T-helper 2 cell treated with Interferon-gamma antibody and Interleukin-4, amounts not matched to agents 5 μg/mL and 100 μg/mL, for 36 hours (primary cell): Measurements from ENCODE around the gene AIRE.

ENCODE experiments used
- DNase-seq: peaks from one replicate; pipeline ENCODE4 v3.0.0; 2021; ENCODE audit warnings: low spot score
- H3K27ac Mint-ChIP-seq: one replicate; pipeline ENCODE4 v1.8.0; 2021; ENCODE audit warnings: mild to moderate bottlenecking, mixed read lengths
- H3K27me3 Mint-ChIP-seq: one replicate; pipeline ENCODE4 v1.8.0; 2021; ENCODE audit warnings: low read depth, mixed read lengths
- H3K36me3 Mint-ChIP-seq: one replicate; pipeline ENCODE4 v1.8.0; 2021; ENCODE audit warnings: low read depth, mixed read lengths
- H3K4me1 Mint-ChIP-seq: one replicate; pipeline ENCODE4 v1.8.0; 2021; ENCODE audit warnings: low read depth, mixed read lengths
- H3K4me3 Mint-ChIP-seq: one replicate; pipeline ENCODE4 v1.8.0; 2022; ENCODE audit warnings: mild to moderate bottlenecking, moderate library complexity, mixed read lengths
- H3K9me3 Mint-ChIP-seq: one replicate; pipeline ENCODE4 v1.8.0; 2021; ENCODE audit warnings: mixed read lengths

Gene AIRE

GRCh38 chr21:44324854-44325107 is 39.1 kb downstream of the AIRE start:
- Mint-ChIP-seq H3K4me3 (no peak overlapping the region), H3K27me3 (no peaks in the 10 kb centered on the region), H3K27ac (no peak overlapping the region), H3K9me3 (no peaks in the 10 kb centered on the region), H3K4me1 (no peaks in the 10 kb centered on the region), H3K36me3 (peaks cover 9% of the 10 kb centered on the region)
- no peak for DNase-seq

- Mint-ChIP-seq H3K27me3 (no peaks in the 10 kb centered on the region), H3K4me3 (no peak overlapping the region), H3K4me1 (no peaks in the 10 kb centered on the region), H3K27ac (no peak overlapping the region), H3K36me3 (peaks cover 9% of the 10 kb centered on the region), H3K9me3 (no peaks in the 10 kb centered on the region)
- no peak for DNase-seq
Measured at GRCh38 chr21:44325386-44326271, 40.0 kb downstream of the AIRE start.

DNA sequence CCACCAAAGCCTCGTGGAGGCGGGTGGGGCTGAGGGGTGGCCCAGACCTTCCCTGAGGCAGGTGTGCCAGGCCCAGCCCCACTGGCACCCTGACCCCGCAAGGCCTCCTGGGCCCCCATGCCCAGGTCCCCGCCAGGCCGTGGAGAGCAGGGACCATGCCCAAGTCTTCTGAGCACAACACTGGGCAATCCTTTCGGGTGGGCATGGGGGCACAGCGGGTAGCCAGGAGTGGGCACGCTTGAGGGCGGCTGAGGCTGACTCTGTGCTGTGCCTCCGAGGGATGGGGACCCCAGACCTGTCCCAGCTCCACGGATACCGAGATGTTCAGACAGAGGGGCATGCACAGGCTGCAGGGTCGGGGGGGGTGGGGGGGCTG is 40.6 kb downstream of the AIRE start:
- Mint-ChIP-seq H3K36me3 (peaks cover 9% of the 10 kb centered on the region), H3K4me3 (no peak overlapping the region), H3K27ac (no peak overlapping the region), H3K4me1 (no peaks in the 10 kb centered on the region), H3K9me3 (no peaks in the 10 kb centered on the region), H3K27me3 (no peaks in the 10 kb centered on the region)
- DNase-seq: no peak

DNA sequence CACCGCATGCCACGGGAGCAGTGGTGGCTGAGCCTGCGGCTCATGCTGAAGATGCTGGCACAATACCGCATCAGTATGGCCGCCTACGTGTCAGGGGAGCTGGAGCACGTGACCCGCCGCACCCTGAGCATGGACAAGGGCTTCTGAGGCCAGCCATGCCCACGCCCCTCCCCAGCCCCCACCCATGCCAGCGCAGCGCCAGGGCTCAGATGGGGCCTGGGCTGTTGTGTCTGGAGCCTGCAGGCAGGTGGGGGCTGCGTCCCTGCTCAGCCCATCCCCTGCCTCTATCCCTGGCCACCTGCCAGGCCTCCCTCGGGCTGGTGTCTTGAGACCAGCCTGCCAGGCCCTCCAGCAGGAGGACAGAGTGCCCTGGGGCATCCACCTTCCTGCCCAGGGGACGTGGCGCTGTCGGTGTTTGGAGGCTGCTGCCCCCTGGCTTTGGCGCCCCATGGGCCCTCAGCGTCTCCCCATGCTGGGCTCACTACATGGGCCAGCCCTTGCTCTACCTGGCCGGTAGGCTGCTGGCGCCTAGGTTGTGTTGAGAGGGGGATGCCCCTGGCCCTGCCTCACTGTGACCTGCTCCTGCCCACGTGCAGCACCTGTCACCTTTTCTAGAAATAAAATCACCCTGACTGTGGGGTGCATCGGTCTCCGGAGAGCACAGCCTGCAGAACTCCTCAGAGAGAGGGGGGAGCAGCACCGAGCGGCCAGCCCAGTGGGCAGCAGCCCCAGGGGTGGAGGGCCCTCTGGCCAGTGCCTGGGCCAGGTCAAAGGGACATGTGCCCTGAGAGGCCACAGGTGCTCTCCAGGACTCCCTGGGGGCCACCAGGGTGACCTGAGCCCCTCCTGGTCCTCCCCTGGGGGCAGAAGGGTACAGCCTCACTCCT is 41.3 kb downstream of the AIRE start:
- DNase-seq: no peak
- H3K4me3 Mint-ChIP-seq: no peak overlapping the region
- H3K27ac Mint-ChIP-seq: no peak overlapping the region
- H3K36me3 Mint-ChIP-seq: peaks cover 9% of the 10 kb centered on the region
- no peaks in the 10 kb centered on the region for H3K27me3 Mint-ChIP-seq
- no peaks in the 10 kb centered on the region for H3K9me3 Mint-ChIP-seq
- no peaks in the 10 kb centered on the region for H3K4me1 Mint-ChIP-seq

DNA sequence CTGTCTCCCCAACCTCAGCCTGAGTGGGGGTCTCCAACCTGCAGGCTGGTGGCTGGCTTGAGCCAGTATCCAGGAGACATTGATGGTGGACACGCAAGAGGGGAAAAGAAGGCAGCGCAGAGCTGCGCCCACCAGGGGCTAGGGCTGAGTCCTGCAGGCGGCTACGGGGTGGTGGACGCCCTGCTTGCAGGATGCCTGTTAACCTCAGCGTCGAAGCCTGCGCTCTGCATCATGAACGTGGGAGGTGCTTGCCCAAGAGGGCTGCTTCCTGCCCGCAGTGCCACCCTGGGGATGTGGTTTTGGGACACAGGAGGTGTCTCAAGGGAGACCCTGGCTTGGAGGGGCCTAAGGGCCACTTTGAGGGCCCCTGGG is 41.9 kb downstream of the AIRE start:
- H3K27me3 Mint-ChIP-seq: no peaks in the 10 kb centered on the region
- peaks cover 9% of the 10 kb centered on the region for H3K36me3 Mint-ChIP-seq
- no peaks in the 10 kb centered on the region for H3K9me3 Mint-ChIP-seq
- H3K27ac Mint-ChIP-seq: no peak overlapping the region
- H3K4me1 Mint-ChIP-seq: no peaks in the 10 kb centered on the region
- no peak overlapping the region for H3K4me3 Mint-ChIP-seq
- no peak for DNase-seq

DNA sequence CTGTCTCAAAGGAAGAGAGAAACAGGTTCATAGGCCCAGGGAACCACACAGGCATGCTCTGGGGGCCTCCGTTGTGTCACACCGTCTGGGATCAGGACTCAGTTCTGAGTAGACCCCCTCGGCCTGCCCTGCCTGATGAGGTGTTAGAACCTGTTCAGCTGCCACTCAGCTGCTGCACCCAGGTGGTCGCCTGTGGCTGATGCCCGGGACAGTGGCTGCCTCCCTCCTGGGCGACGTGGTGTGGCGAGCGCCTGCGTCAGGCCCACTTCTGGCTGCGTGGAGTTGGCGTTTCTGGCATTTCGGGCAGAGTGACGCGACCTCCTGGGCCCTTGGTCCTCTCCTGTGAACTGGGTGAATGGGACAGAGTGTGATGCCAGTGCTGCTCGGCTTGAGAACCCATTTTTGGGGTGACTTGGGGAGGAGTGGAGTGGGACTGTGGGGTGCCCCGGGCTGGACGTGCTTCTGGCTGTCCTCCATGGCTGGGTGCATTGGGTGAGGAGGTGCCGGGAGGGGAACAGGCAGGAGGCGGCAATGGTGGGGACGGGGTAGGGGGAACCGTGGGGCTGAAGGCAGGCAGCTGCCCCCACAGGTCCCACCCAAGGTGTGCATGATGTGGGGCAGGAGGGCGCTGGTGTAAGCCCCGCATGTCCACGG is 42.7 kb downstream of the AIRE start:
- Mint-ChIP-seq H3K36me3 (peaks cover 4% of the 10 kb centered on the region), H3K27ac (no peak overlapping the region), H3K4me1 (no peaks in the 10 kb centered on the region), H3K27me3 (no peaks in the 10 kb centered on the region), H3K9me3 (no peaks in the 10 kb centered on the region), H3K4me3 (no peak overlapping the region)
- DNase-seq: no peak

DNA sequence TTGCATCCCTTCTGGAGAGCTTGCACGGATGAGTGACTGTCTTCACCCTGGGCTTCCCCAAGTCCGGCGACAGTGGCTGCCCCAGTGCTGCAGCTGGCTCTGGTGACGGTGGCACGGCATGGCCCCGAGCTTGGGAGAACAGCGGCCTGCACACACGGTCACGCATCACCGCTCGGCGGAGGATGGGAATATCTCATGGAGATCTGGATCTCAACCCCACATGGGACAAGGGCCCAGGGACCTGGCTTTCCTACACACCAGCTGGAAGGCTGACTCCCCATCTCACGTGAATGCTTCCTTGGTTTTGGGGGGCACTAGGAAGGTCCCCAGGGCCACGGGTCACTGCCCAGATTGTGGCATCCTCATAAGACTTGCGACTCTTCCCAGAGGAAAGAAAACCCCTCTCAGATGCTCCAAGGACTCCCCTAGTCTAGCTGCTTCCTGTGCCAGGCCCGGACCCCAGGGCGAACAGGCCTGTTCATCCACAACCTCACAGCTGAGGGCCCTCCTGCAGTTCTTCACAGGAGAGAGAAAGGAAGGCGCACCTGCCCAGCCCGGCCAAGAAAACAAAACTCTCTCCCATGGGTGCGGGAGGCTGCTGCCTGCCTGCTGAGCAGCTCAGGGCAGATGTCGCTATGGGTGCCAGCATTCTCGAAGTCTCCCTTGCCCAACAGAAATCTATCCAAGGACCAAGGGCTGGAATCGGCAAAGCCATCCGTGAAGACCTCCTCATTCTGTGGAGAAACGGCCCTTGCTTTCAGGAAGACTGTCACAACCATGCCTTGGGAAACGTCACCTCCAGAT is 43.6 kb downstream of the AIRE start:
- H3K27me3 Mint-ChIP-seq: no peaks in the 10 kb centered on the region
- peaks cover 3% of the 10 kb centered on the region for H3K36me3 Mint-ChIP-seq
- H3K9me3 Mint-ChIP-seq: no peaks in the 10 kb centered on the region
- no peaks in the 10 kb centered on the region for H3K4me1 Mint-ChIP-seq
- no peak for DNase-seq
- peak overlapping the region; percentile 10 for H3K27ac Mint-ChIP-seq
- no peak overlapping the region for H3K4me3 Mint-ChIP-seq

- no peak for DNase-seq
- Mint-ChIP-seq H3K27ac (no peak overlapping the region), H3K4me3 (no peak overlapping the region), H3K36me3 (no peaks in the 10 kb centered on the region), H3K27me3 (no peaks in the 10 kb centered on the region), H3K9me3 (no peaks in the 10 kb centered on the region), H3K4me1 (no peaks in the 10 kb centered on the region)
Measured at GRCh38 chr21:44329971-44330681, 44.5 kb downstream of the AIRE start.

- Mint-ChIP-seq H3K4me1 (no peaks in the 10 kb centered on the region), H3K9me3 (no peaks in the 10 kb centered on the region), H3K36me3 (no peaks in the 10 kb centered on the region), H3K27ac (peak overlapping the region; percentile 31), H3K4me3 (no peak overlapping the region), H3K27me3 (no peaks in the 10 kb centered on the region)
- DNase-seq: no peak
Measured at GRCh38 chr21:44330698-44331097, 45.0 kb downstream of the AIRE start.

- no peaks in the 10 kb centered on the region for H3K27me3 Mint-ChIP-seq
- H3K27ac Mint-ChIP-seq: no peak overlapping the region
- no peaks in the 10 kb centered on the region for H3K9me3 Mint-ChIP-seq
- no peaks in the 10 kb centered on the region for H3K4me1 Mint-ChIP-seq
- no peak overlapping the region for H3K4me3 Mint-ChIP-seq
- H3K36me3 Mint-ChIP-seq: peaks cover under 1% of the 10 kb centered on the region
- DNase-seq: no peak
Measured at GRCh38 chr21:44331209-44331608, 45.5 kb downstream of the AIRE start.

DNA sequence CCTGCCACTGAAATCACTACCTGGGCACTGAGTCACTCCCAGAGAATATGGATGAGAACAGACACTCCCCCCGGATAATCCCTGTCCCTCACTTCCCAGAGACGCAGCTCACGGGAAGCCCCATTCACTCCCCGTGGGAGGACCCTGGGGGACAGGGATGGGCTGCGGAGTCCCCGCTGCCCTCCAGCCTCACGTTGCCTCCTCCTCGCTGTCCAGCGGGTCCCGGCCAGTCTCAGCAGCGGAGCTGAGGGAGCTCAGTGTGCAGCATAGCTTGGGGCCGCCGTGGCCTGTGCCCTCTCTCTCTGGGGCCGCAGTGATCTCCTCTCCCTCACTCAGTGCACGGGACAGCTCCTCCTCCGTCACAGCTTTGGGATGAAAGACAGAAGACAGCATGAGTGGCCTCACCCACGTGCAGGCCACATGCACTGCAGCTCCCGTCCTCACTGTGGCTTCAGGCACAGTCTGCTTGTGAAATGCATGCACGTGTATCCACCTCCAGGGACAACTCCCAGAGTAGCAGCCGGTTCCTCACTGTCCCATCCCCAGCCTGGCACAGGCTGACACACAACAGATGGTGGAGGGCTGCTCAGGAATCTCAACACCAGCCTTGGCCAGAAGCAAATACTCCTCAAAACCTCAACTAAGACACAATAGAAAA is 46.1 kb downstream of the AIRE start:
- peaks cover 4% of the 10 kb centered on the region for H3K36me3 Mint-ChIP-seq

DNA sequence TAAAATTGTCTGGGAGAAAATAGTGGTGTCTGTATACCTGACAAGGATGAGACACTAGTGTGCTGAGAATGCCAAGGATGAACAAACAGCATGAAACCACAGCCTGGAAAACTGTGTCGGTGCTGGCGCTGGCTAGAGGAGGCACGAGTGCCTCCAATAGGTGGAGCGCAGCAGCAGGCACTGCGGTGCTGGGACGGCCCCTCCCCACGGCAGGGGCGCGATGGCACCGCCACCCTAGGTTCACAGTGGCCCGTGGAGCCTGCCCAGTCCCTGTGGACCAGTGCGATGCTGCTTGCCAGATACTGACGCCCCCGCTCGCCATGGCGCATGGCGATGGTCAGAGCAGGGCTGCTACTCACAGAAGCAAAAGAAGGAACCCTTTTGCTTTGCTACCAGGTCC is 46.7 kb downstream of the AIRE start:
- H3K27ac Mint-ChIP-seq: no peak overlapping the region
- H3K4me3 Mint-ChIP-seq: no peak overlapping the region
- H3K4me1 Mint-ChIP-seq: peaks cover under 1% of the 10 kb centered on the region
- DNase-seq: no peak
- no peaks in the 10 kb centered on the region for H3K9me3 Mint-ChIP-seq
- H3K27me3 Mint-ChIP-seq: no peaks in the 10 kb centered on the region
- peaks cover 7% of the 10 kb centered on the region for H3K36me3 Mint-ChIP-seq

More for the DNA sequence above, 46.1 kb downstream of the AIRE start:
- H3K27me3 Mint-ChIP-seq: no peaks in the 10 kb centered on the region
- no peaks in the 10 kb centered on the region for H3K4me1 Mint-ChIP-seq
- H3K4me3 Mint-ChIP-seq: no peak overlapping the region
- no peak for DNase-seq
- peak overlapping the region; percentile 31 for H3K27ac Mint-ChIP-seq
- H3K9me3 Mint-ChIP-seq: no peaks in the 10 kb centered on the region

DNA sequence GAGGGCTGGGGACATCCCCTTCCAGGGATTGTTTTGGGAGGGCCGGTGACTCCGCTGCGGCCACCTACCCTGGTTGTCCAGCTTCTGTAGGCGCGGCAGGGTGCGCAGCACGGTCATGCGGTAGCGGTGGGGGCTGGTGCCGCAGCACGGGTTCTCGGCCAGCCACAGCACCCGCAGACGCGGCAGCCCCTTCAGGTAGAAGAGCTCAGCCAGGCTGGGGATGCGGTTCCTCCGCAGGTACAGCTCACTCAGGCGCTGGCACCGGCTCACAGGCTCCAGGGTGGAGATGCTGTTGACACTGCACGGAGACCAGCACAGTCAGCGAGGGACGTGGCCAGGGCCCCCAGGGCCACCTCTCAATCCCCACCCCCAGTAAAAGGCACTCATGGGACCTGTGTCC is 47.3 kb downstream of the AIRE start:
- DNase-seq: no peak
- peaks cover 6% of the 10 kb centered on the region for H3K4me1 Mint-ChIP-seq
- H3K36me3 Mint-ChIP-seq: peaks cover 9% of the 10 kb centered on the region
- H3K27ac Mint-ChIP-seq: no peak overlapping the region
- no peak overlapping the region for H3K4me3 Mint-ChIP-seq
- H3K27me3 Mint-ChIP-seq: no peaks in the 10 kb centered on the region
- H3K9me3 Mint-ChIP-seq: no peaks in the 10 kb centered on the region
